Panc1 (cell line): Measurements from ENCODE around the gene NTRK2.

ENCODE experiments used
- POLR2AphosphoS5 ChIP-seq: IDR thresholded peaks from 2 replicates; pipeline ENCODE4 v1.6.1; 2012; ENCODE audit warnings: mild to moderate bottlenecking, low read depth, low read length, moderate library complexity
- SIN3A ChIP-seq: IDR thresholded peaks from 2 replicates; pipeline ENCODE4 v1.6.1; 2012; ENCODE audit warnings: low read depth, mild to moderate bottlenecking, low read length, moderate library complexity, borderline replicate concordance; ENCODE audit not compliant: insufficient read depth
- TF ChIP-seq, protein P1 (sequence below): fragments of 450-650 bp; IDR thresholded peaks from 2 replicates; pipeline ENCODE4 v1.5.1; 2017; ENCODE audit warnings: mild to moderate bottlenecking
- TF ChIP-seq, protein P2 (sequence below), 2 experiments: IDR thresholded peaks; 2 replicates each; pipeline ENCODE4 v1.6.1; 2011 to 2012; ENCODE audit warnings: low read depth in 2 of 2, control low read depth in 1 of 2, low read length in 1 of 2, mild to moderate bottlenecking in 1 of 2, moderate library complexity in 1 of 2; ENCODE audit not compliant: insufficient read depth in 1 of 2

DNA sequence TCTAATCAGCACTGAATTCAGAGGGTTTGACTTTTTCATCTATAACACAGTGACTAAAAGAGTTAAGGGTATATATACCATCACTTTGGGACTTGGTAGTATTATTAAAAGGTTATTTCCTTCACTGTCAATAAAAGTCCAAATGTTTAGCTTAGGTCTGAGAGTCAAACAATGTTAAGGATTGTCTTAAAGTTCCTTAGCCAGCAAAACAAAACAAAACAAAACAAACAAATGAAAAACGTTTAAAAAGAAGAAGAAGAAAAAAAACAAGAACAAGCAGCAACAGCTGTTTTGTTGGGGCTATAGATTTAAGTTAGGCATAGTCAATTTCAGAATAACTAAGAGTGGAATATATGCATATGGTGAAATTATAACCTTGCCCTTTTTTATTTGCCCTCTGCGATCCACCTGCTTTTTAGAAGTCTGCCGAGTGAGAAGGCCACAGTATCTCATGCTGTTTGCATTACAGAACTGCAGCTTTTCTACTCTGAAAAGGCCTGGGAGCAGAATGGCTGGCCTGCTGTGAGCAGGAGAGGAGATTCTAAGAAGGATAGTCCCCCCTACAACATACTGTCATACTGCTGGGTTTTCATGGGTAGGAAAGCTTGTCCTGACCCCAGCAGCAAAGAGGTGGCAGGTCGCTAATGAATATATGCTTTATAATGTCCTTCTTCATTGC, 141.7 kb downstream of the NTRK2 start:
- TF ChIP-seq, protein P1, sequence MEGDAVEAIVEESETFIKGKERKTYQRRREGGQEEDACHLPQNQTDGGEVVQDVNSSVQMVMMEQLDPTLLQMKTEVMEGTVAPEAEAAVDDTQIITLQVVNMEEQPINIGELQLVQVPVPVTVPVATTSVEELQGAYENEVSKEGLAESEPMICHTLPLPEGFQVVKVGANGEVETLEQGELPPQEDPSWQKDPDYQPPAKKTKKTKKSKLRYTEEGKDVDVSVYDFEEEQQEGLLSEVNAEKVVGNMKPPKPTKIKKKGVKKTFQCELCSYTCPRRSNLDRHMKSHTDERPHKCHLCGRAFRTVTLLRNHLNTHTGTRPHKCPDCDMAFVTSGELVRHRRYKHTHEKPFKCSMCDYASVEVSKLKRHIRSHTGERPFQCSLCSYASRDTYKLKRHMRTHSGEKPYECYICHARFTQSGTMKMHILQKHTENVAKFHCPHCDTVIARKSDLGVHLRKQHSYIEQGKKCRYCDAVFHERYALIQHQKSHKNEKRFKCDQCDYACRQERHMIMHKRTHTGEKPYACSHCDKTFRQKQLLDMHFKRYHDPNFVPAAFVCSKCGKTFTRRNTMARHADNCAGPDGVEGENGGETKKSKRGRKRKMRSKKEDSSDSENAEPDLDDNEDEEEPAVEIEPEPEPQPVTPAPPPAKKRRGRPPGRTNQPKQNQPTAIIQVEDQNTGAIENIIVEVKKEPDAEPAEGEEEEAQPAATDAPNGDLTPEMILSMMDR = no peak
- TF ChIP-seq POLR2AphosphoS5 = no peak
- TF ChIP-seq, protein P2, sequence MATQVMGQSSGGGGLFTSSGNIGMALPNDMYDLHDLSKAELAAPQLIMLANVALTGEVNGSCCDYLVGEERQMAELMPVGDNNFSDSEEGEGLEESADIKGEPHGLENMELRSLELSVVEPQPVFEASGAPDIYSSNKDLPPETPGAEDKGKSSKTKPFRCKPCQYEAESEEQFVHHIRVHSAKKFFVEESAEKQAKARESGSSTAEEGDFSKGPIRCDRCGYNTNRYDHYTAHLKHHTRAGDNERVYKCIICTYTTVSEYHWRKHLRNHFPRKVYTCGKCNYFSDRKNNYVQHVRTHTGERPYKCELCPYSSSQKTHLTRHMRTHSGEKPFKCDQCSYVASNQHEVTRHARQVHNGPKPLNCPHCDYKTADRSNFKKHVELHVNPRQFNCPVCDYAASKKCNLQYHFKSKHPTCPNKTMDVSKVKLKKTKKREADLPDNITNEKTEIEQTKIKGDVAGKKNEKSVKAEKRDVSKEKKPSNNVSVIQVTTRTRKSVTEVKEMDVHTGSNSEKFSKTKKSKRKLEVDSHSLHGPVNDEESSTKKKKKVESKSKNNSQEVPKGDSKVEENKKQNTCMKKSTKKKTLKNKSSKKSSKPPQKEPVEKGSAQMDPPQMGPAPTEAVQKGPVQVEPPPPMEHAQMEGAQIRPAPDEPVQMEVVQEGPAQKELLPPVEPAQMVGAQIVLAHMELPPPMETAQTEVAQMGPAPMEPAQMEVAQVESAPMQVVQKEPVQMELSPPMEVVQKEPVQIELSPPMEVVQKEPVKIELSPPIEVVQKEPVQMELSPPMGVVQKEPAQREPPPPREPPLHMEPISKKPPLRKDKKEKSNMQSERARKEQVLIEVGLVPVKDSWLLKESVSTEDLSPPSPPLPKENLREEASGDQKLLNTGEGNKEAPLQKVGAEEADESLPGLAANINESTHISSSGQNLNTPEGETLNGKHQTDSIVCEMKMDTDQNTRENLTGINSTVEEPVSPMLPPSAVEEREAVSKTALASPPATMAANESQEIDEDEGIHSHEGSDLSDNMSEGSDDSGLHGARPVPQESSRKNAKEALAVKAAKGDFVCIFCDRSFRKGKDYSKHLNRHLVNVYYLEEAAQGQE (IDR thresholded peaks at IDR 0.05; ENCODE audit: insufficient read depth in 1 of 2, low read depth in 2 of 2, low read length in 1 of 2) = no peak
- no peak for TF ChIP-seq SIN3A
